Suppressor macrophage (primary cell): ENCODE measurements around the gene SFSWAP.
A peak's percentile ranks its signal among the peaks of the same experiment; 100 is the strongest.
"Not testable (repeated sequence)": the region's sequence is repeated elsewhere in the genome, so short reads cannot be mapped to it uniquely, and the experiment has no call there.

Experiments
- DNase-seq, 4 experiments: peaks; one replicate each; pipeline ENCODE4 v3.0.0-alpha.2; 2020 to 2022

SFSWAP gene

DNA sequence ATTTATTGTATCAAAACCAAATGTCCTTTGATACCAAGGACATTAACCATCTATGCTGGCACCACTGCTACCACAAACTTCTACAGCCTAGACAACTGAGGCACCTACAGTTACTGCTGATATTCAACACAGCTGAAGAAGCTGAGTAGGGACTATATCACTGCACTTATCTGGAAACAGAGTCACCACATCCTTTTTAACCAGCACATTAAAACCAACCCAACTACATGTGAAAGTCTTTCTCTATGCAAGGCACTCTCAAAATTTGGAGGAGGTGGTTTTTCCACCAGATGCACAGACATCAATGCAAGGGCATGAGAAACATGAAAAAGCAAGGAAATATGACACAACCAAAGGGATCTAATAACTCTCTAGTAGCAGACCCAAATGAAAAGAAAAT is 7.7 kb upstream of the SFSWAP start:
- DNase-seq = no peak

DNA sequence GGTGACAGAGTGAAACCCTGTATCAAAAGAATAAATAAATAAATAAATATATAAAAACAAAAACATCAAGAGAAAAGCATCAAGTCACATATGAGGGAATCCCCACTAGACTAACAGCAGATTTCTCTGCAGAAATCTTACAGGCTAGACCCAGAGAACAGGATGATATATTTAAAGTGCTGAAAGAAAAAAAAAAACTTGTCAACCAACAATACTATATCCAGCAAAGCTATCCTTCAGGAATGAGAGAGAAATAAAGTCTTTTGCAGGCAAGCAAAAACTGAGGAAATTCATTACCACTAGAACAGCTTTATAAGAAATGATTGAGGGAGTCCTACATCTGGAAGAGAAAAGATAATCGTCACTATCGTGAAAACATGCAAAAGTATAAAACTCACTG is 6.4 kb upstream of the SFSWAP start:
- no peak for DNase-seq

DNA sequence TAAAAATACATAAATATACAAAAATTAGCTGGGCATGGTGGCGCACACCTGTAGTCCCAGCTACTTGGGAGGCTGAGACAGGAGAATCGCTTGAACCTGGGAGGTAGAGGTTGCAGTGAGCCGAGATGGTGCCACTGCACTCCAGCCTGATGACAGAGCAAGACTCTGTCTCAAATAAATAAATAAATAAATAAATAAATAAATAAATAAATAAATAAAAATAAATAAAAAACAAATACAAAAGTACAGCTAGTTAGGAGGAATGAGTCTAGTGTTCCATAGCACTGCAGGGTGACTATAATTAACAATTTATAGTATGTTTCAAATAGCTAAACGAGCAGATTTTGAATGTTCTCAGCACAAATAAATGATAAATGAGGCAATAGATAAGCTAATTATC is 4.2 kb upstream of the SFSWAP start:
- DNase-seq = not testable (repeated sequence)

GRCh38 chr12:131709226-131709625 is 1.7 kb upstream of the SFSWAP start:
- DNase-seq = no peak

DNA sequence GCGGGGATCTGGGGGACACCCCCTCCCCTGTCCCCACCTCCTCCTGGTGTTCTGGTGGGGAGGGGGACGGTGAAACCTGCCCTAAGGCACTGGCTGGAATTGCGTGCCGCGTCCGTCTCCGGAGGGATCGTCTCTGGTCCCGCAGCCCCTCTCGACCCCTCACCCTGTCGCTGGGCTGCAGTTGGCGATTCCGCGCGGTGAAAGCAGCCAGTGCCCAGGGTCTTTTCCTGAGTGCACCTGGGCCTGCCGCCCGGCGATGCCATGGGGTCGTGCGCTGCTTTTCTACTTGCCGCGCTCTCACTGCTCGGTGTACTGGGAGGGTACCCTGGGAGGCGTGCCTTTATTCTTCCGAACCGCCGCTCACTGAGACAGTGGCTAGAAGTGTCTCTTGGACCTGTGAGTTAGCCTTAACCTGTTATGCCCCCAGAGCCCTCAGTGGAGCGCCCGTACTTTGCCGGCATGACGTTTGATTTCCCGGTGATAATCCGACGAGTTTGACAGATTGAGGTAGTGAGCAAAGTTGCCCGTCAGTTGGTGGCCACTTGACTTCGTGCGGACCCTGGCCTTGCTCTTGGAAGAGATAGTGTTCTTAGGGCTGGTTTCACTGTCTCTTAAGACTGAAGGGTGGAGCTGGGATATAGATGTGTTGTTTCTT is 788 bp downstream of the SFSWAP start:
- peak in 2 of 4 experiments; percentile 4 to 6 for DNase-seq

GRCh38 chr12:131713349-131713748 is 2.5 kb downstream of the SFSWAP start:
- DNase-seq = no peak

DNA sequence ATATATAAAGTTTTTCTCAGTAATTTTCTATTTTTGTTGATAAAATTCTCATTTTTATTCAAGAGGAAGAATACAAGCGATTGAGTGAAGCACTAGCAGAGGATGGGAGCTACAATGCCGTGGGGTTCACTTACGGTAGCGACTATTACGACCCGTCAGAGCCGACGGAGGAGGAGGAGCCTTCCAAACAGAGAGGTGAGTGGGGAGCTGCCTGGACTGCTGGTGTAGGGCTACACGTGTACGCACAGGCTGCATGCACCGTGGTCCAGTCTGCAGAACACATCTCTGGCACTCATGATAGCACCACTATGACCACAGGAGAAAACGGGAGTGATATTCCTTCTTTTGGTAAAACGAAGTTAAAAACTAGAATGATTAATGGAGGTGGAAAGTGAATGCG is 3.9 kb downstream of the SFSWAP start:
- no peak for DNase-seq

DNA sequence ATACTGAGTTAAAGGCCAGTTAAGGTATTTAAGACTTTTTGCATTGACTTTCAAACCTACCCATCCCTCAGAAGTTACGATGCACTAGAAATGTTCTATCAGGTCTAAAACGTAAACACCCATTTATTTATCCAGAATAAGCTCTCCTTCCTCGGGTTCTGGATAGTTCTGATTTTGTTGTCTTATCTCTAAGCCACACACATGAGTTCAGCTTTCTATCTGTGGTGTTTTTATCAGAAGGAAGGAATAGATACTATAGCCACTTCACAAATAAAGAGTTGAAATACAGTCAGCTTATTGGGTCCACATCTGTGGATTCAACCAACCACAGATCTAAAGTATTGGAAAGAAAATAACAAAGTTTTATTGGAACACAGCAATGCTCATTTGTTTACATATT is 5.4 kb downstream of the SFSWAP start:
- no peak for DNase-seq

GRCh38 chr12:131720241-131720640 is 9.4 kb downstream of the SFSWAP start:
- no peak for DNase-seq

GRCh38 chr12:131720921-131721320 is 10.0 kb downstream of the SFSWAP start:
- DNase-seq = no peak

GRCh38 chr12:131721548-131721947 is 10.7 kb downstream of the SFSWAP start:
- DNase-seq = no peak

GRCh38 chr12:131723532-131723931 is 12.6 kb downstream of the SFSWAP start:
- no peak for DNase-seq

DNA sequence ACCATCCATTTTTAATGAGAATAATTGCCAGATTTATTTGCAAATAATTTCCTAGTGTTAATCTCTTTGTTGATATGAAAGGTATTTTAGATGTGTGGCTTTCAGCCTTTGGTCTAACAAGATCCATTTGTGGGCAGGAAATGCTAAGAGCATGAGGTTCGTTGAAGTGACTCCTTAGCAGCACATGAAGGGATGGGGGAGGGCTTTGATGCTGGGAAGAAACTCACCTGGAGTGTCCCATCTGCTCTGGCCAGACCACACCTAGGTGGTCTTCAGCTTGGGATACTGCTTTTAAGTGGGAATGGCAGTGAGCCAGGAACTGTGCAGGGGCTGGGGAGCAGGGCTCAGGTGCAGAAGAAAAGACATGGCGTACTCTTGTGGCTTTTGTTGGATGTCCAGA is 13.6 kb downstream of the SFSWAP start:
- DNase-seq = no peak

GRCh38 chr12:131725503-131725902 is 14.6 kb downstream of the SFSWAP start:
- no peak for DNase-seq

DNA sequence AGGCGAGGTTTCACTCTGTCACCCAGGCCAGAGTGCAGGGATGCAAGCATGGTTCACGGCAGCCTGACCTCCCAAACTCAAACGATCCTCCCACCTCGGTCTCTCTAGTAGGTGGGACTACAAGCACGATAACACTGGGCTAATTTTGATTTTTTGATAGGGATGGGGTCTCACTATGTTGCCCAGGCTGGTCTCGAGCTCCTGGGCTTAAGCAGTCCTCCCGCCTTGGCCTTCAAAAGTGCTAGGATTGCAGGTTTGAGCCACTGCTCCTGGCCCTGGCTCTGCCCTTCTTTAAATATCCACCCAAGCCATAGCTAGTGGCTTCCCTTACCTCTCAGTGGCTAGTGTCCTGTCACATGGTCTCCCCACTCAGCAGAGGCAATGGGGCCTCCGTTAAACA is 17.8 kb downstream of the SFSWAP start:
- DNase-seq = no peak

DNA sequence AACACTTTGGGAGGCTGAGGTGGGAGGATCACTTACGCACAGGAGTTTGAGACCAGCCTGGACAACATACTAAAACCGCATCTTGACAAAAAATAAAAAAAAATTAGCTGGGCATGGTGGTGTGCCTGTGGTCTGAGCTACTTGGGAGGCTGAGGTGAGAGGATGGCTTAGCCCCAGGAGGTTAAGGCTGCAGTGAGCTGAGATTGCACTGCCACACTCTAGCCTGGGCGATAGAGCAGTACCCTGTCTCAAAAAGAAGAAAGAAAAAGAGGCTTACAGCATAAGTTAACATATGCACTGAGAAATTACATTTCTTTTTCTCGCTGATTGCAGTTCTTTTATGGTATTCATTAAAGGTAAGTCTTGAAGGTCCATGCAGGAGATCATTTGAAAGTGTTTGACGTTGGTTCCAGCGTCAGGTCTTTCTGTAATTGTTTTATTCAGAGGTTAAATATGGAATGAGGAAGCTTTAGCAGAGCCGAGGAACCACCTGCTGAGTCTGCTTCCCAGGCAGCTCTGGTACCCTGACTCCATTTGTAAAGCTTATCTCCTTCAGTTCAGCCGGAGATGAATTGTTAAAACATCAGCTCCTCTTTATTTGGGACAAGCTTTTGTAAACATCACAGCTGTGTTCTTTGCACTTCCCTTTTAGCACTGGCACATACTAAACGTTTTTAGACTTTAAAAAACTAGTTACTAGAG is 18.5 kb downstream of the SFSWAP start:
- DNase-seq = no peak

DNA sequence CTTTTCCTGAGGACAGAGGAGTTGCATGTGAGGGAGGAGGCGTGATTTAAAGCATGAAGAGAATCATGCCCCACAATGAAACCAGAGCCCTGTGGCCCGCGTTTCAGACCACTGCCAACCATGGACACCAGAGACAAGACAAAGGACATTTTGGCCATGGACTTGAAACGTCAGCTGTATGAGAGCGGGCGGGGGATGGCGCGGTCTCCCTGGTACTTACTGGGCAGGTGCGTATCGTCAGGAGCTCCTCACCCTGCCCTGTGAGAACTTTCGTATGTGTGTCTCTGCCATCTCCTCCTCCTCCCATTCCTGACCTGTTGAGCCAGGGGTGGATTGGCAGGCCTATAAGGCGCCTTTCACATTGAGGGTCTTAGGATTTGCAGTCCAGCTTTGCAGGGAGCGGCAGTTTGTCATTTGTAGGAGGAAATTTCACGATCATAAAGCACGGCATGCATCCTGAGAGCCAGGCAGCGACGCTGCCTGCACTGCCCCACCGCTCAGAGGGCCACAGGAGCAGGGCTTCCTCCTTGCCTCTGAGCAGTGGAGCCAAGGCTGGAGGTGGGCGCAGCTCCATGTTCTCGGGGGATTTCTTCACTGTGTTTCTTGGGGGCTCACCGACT is 22.2 kb downstream of the SFSWAP start:
- no peak for DNase-seq

- DNase-seq = no peak
Observed at GRCh38 chr12:131733874-131734273, 23.0 kb downstream of the SFSWAP start.

GRCh38 chr12:131734336-131735152 is 23.7 kb downstream of the SFSWAP start:
- DNase-seq = no peak

- DNase-seq = no peak
Observed at GRCh38 chr12:131735153-131735456, 24.2 kb downstream of the SFSWAP start.

GRCh38 chr12:131735476-131736445 is 24.9 kb downstream of the SFSWAP start:
- DNase-seq = no peak

DNA sequence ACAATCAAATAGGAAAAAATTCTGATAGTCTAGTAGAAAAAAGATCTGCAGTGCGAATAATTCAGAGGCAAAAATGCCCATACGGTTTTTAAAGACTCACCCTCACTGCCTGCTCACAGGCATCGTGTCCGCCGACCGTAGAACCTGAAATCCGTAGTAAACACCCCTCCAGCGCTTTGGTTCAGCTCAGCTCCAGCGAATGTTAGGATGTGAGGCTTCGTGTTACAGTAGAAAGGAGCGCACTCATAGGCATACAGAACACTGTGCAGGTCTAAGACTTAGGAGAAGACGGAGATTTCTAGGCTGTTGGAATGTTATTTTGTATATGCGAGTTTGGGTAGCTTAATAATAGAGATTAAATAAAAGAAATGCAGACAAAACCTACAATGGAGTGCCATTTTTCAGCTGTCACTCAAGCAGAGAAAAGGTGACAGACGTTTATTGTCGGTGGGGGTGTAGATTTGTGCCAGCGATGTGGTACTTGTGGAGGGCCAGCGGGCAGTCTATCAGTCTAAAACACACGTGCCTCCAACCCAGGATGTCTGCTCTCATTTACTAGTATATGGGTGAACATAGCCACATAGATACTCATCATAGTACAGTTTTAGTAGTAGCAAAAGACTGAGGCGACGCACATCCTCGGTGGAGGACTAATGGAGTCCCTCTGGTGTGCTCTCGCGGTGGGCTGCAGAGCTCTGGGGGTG is 25.7 kb downstream of the SFSWAP start:
- no peak for DNase-seq
